DOHH2 (cell line): ENCODE results near the gene PCBP3.
"Not testable (repeated sequence)": the region's sequence is repeated elsewhere in the genome, so short reads cannot be mapped to it uniquely, and the experiment has no call there.

Experiments
- H3F3A ChIP-seq: fragments of 200-600 bp; sonication (generic), shearing (Covaris generic); 2 replicates; pipeline ENCODE4 v1.6.0; 2016; ENCODE audit warnings: antibody characterized with exemption, mild to moderate bottlenecking; ENCODE audit not compliant: control insufficient read depth, insufficient read depth
- H3K27ac ChIP-seq: fragments of 200-600 bp; sonication (generic); 2 replicates; pipeline ENCODE4 v1.5.1; 2014; ENCODE audit warnings: low read depth, mild to moderate bottlenecking, low read length, moderate library complexity
- H3K27me3 ChIP-seq: fragments of 200-600 bp; sonication (generic); 2 replicates; pipeline ENCODE4 v1.6.1; 2014; ENCODE audit warnings: mild to moderate bottlenecking, low read length, mixed read lengths; ENCODE audit not compliant: control insufficient read depth
- H3K36me3 ChIP-seq: fragments of 200-600 bp; sonication (generic); 2 replicates; pipeline ENCODE4 v1.6.1; 2014; ENCODE audit warnings: mild to moderate bottlenecking, low read length, moderate library complexity, mixed read lengths; ENCODE audit not compliant: control insufficient read depth
- H3K4me1 ChIP-seq: fragments of 200-600 bp; sonication (generic); 2 replicates; pipeline ENCODE4 v1.6.1; 2014; ENCODE audit warnings: mild to moderate bottlenecking, low read length, mixed read lengths; ENCODE audit not compliant: control insufficient read depth
- H3K4me2 ChIP-seq: fragments of 200-600 bp; sonication (generic); 2 replicates; pipeline ENCODE4 v1.6.0; 2014; ENCODE audit warnings: mild to moderate bottlenecking, low read length, moderate library complexity
- H3K4me3 ChIP-seq: fragments of 200-600 bp; sonication (generic); 2 replicates; pipeline ENCODE4 v1.5.1; 2014; ENCODE audit warnings: mild to moderate bottlenecking, low read length, mixed read lengths
- H3K79me2 ChIP-seq: fragments of 200-600 bp; sonication (generic); 2 replicates; pipeline ENCODE4 v1.6.1; 2014; ENCODE audit warnings: mild to moderate bottlenecking, low read length, mixed read lengths; ENCODE audit not compliant: control insufficient read depth
- H3K9me2 ChIP-seq: fragments of 200-600 bp; sonication (generic); replicated peaks from 2 replicates; pipeline ENCODE4 v1.6.1; 2014; ENCODE audit warnings: mild to moderate bottlenecking, low read length, mixed read lengths; ENCODE audit not compliant: control insufficient read depth
- H3K9me3 ChIP-seq: fragments of 200-600 bp; sonication (generic); 2 replicates; pipeline ENCODE4 v1.6.1; 2014; ENCODE audit warnings: antibody characterized with exemption, low read length, mixed read lengths; ENCODE audit not compliant: control insufficient read depth, insufficient read depth
- H4K20me1 ChIP-seq: fragments of 200-600 bp; sonication (generic); 2 replicates; pipeline ENCODE4 v1.6.0; 2014; ENCODE audit warnings: low read depth, mild to moderate bottlenecking, antibody characterized with exemption, low read length, moderate library complexity; ENCODE audit not compliant: control insufficient read depth, insufficient read depth
- CTCF ChIP-seq: fragments of 200-600 bp; sonication (generic); IDR thresholded peaks from one replicate; pipeline ENCODE4 v1.5.1; 2014; ENCODE audit warnings: antibody characterized with exemption, mild to moderate bottlenecking, low read depth, low read length; ENCODE audit not compliant: poor library complexity, severe bottlenecking
- EZH2phosphoT487 ChIP-seq: fragments of 200-600 bp; sonication (generic); IDR thresholded peaks from 2 replicates; pipeline ENCODE4 v1.6.1; 2017; ENCODE audit warnings: borderline replicate concordance, mild to moderate bottlenecking, antibody characterized with exemption, low read length, moderate library complexity, mixed read lengths

The PCBP3 gene

GRCh38 chr21:45950740-45951515 lies 307.4 kb downstream of the PCBP3 start:
- no peak overlapping the region for H3K4me3 ChIP-seq
- H3K27me3 ChIP-seq: no peaks in the 10 kb centered on the region
- no peak for TF ChIP-seq EZH2phosphoT487
- no peak for TF ChIP-seq CTCF
- H3K4me2 ChIP-seq: no peak overlapping the region
- H3K27ac ChIP-seq: no peak overlapping the region
- H3K36me3 ChIP-seq: no peaks in the 10 kb centered on the region
- no peaks in the 10 kb centered on the region for H3F3A ChIP-seq
- H4K20me1 ChIP-seq: no peaks in the 10 kb centered on the region
- no peaks in the 10 kb centered on the region for H3K4me1 ChIP-seq
- H3K79me2 ChIP-seq: no peaks in the 10 kb centered on the region
- H3K9me2 ChIP-seq: no peaks in the 10 kb centered on the region
- H3K9me3 ChIP-seq: no peaks in the 10 kb centered on the region

GRCh38 chr21:45951676-45952075 lies 308.2 kb downstream of the PCBP3 start:
- no peaks in the 10 kb centered on the region for H3K36me3 ChIP-seq
- no peak overlapping the region for H3K4me3 ChIP-seq
- no peaks in the 10 kb centered on the region for H4K20me1 ChIP-seq
- H3K27ac ChIP-seq: no peak overlapping the region
- no peaks in the 10 kb centered on the region for H3F3A ChIP-seq
- H3K4me2 ChIP-seq: no peak overlapping the region
- no peaks in the 10 kb centered on the region for H3K27me3 ChIP-seq
- H3K4me1 ChIP-seq: no peaks in the 10 kb centered on the region
- no peaks in the 10 kb centered on the region for H3K9me2 ChIP-seq
- TF ChIP-seq EZH2phosphoT487 (no peak), CTCF (no peak)
- H3K9me3 ChIP-seq: no peaks in the 10 kb centered on the region
- no peaks in the 10 kb centered on the region for H3K79me2 ChIP-seq

GRCh38 chr21:45952527-45952926 lies 309.0 kb downstream of the PCBP3 start:
- H4K20me1 ChIP-seq: not testable (repeated sequence)

GRCh38 chr21:45952974-45953373 lies 309.4 kb downstream of the PCBP3 start:
- H3K4me2 ChIP-seq: no peak overlapping the region
- H3K9me3 ChIP-seq: no peaks in the 10 kb centered on the region
- no peak for TF ChIP-seq CTCF
- no peak for TF ChIP-seq EZH2phosphoT487
- no peaks in the 10 kb centered on the region for H3K9me2 ChIP-seq
- no peaks in the 10 kb centered on the region for H3K27me3 ChIP-seq
- no peaks in the 10 kb centered on the region for H3K4me1 ChIP-seq
- no peaks in the 10 kb centered on the region for H3K36me3 ChIP-seq
- H3F3A ChIP-seq: no peaks in the 10 kb centered on the region
- no peak overlapping the region for H3K4me3 ChIP-seq
- no peak overlapping the region for H3K27ac ChIP-seq
- H3K79me2 ChIP-seq: no peaks in the 10 kb centered on the region
- no peaks in the 10 kb centered on the region for H4K20me1 ChIP-seq

More at GRCh38 chr21:45952527-45952926, 309.0 kb downstream of the PCBP3 start:
- not testable (repeated sequence) for H3K4me3 ChIP-seq, H3K9me3 ChIP-seq, H3F3A ChIP-seq, H3K27me3 ChIP-seq, H3K27ac ChIP-seq, H3K9me2 ChIP-seq, H3K36me3 ChIP-seq, H3K4me2 ChIP-seq, H3K79me2 ChIP-seq, H3K4me1 ChIP-seq
